H9 (cell line): ENCODE data around the gene TERC. TPM values are rescaled to one million over a fixed set of nuclear protein-coding genes. Genes with fewer than 3 reads are reported as not detected.

Source experiments
- DNase-seq: peaks from one replicate; pipeline ENCODE4 v3.0.0-alpha.2; 2017
- H2AFZ ChIP-seq: one replicate; pipeline ENCODE4 v1.6.1; 2013; ENCODE audit warnings: mild to moderate bottlenecking, low read length, control low read depth, moderate library complexity
- H2AK5ac ChIP-seq: 2 replicates; pipeline ENCODE4 v1.6.1; 2013; ENCODE audit warnings: low read length, control low read depth, mixed read lengths; ENCODE audit not compliant: insufficient read length
- H2BK120ac ChIP-seq: one replicate; pipeline ENCODE4 v1.6.1; 2013; ENCODE audit warnings: low read depth, mild to moderate bottlenecking, low read length, control low read depth, inconsistent platforms; ENCODE audit not compliant: poor library complexity, severe bottlenecking
- H2BK12ac ChIP-seq: 2 replicates; pipeline ENCODE4 v1.6.1; 2013; ENCODE audit warnings: low read length, control low read depth, mixed read lengths, low read depth; ENCODE audit not compliant: insufficient read length
- H2BK15ac ChIP-seq: 2 replicates; pipeline ENCODE4 v1.6.1; 2013; ENCODE audit warnings: low read depth, low read length, control low read depth
- H2BK20ac ChIP-seq: one replicate; pipeline ENCODE4 v1.6.1; 2013; ENCODE audit warnings: low read depth, mild to moderate bottlenecking, low read length, control low read depth, inconsistent platforms; ENCODE audit not compliant: poor library complexity, severe bottlenecking
- H2BK5ac ChIP-seq: 2 replicates; pipeline ENCODE4 v1.6.1; 2013; ENCODE audit warnings: low read length, control low read depth, mixed read lengths; ENCODE audit not compliant: insufficient read length
- H3K14ac ChIP-seq: 2 replicates; pipeline ENCODE4 v1.6.1; 2013; ENCODE audit warnings: low read length, control low read depth; ENCODE audit not compliant: insufficient read depth
- H3K18ac ChIP-seq: 2 replicates; pipeline ENCODE4 v1.6.1; 2013; ENCODE audit warnings: low read depth, mild to moderate bottlenecking, mixed read lengths, low read length, control low read depth; ENCODE audit not compliant: insufficient read length
- H3K23ac ChIP-seq: 2 replicates; pipeline ENCODE4 v1.6.1; 2013; ENCODE audit warnings: low read length, control low read depth, mixed read lengths, low read depth; ENCODE audit not compliant: insufficient read length
- H3K23me2 ChIP-seq: 2 replicates; pipeline ENCODE4 v1.6.1; 2013; ENCODE audit warnings: low read depth, mild to moderate bottlenecking, mixed read lengths, low read length, control low read depth; ENCODE audit not compliant: insufficient read length, poor library complexity, severe bottlenecking
- H3K27ac ChIP-seq: 2 replicates; pipeline ENCODE4 v1.5.1; 2013; ENCODE audit warnings: low read length, control low read depth, mixed read lengths, low read depth; ENCODE audit not compliant: insufficient read length
- H3K27me3 ChIP-seq: 2 replicates; pipeline ENCODE4 v1.6.1; 2013; ENCODE audit warnings: low read length, control low read depth, inconsistent platforms; ENCODE audit not compliant: insufficient read depth
- H3K4ac ChIP-seq: 2 replicates; pipeline ENCODE4 v1.6.1; 2013; ENCODE audit warnings: low read depth, mild to moderate bottlenecking, control low read depth, inconsistent platforms, low read length, moderate library complexity
- H3K4me1 ChIP-seq: 2 replicates; pipeline ENCODE4 v1.6.1; 2013; ENCODE audit warnings: low read length, control low read depth, inconsistent platforms; ENCODE audit not compliant: insufficient read depth
- H3K4me2 ChIP-seq: 2 replicates; pipeline ENCODE4 v1.6.1; 2013; ENCODE audit warnings: low read length, control low read depth, mixed read lengths; ENCODE audit not compliant: insufficient read length, insufficient read depth
- H3K56ac ChIP-seq: 2 replicates; pipeline ENCODE4 v1.6.1; 2013; ENCODE audit warnings: low read depth, mild to moderate bottlenecking, mixed read lengths, low read length, control low read depth; ENCODE audit not compliant: insufficient read length
- H3K79me1 ChIP-seq: 2 replicates; pipeline ENCODE4 v1.6.1; 2013; ENCODE audit warnings: low read depth, mild to moderate bottlenecking, moderate library complexity, low read length, control low read depth, inconsistent platforms; ENCODE audit not compliant: insufficient read depth, poor library complexity, severe bottlenecking
- H3K79me2 ChIP-seq: 2 replicates; pipeline ENCODE4 v1.6.1; 2013; ENCODE audit warnings: low read length, control low read depth, inconsistent platforms; ENCODE audit not compliant: insufficient read depth
- H3K9ac ChIP-seq: 2 replicates; pipeline ENCODE4 v1.6.1; 2013; ENCODE audit warnings: low read length, control low read depth, mixed read lengths; ENCODE audit not compliant: insufficient read length; ENCODE audit errors: extremely low read depth
- H3K9me3 ChIP-seq: one replicate; pipeline ENCODE4 v1.6.1; 2013; ENCODE audit warnings: low read depth, low read length, inconsistent platforms; ENCODE audit not compliant: control insufficient read depth
- H3T11ph ChIP-seq: one replicate; pipeline ENCODE4 v1.6.1; 2013; ENCODE audit warnings: mild to moderate bottlenecking, low read length, control low read depth, inconsistent platforms
- H4K20me1 ChIP-seq: one replicate; pipeline ENCODE4 v1.6.1; 2013; ENCODE audit not compliant: control insufficient read depth, insufficient read length, insufficient read depth
- H4K5ac ChIP-seq: 2 replicates; pipeline ENCODE4 v1.6.1; 2013; ENCODE audit warnings: low read depth, mild to moderate bottlenecking, mixed read lengths, low read length, control low read depth; ENCODE audit not compliant: insufficient read length
- H4K8ac ChIP-seq: replicated peaks from 2 replicates; pipeline ENCODE4 v1.6.1; 2013; ENCODE audit warnings: low read length, control low read depth, mixed read lengths, low read depth; ENCODE audit not compliant: insufficient read length
- H4K91ac ChIP-seq: 2 replicates; pipeline ENCODE4 v1.6.1; 2013; ENCODE audit warnings: low read depth, mild to moderate bottlenecking, moderate library complexity, mixed read lengths, low read length, control low read depth; ENCODE audit not compliant: insufficient read length
- H3K27ac Mint-ChIP-seq, 3 experiments: 2 replicates in 2 of 3; 3 replicates in 1 of 3; pipeline ENCODE4 v1.8.0; 2020 to 2021; ENCODE audit warnings: mixed read lengths in 3 of 3, mild to moderate bottlenecking in 1 of 3, moderate library complexity in 1 of 3
- H3K27me3 Mint-ChIP-seq: 2 replicates; pipeline ENCODE4 v1.8.0; 2021; ENCODE audit warnings: low read depth, mild to moderate bottlenecking, moderate library complexity, mixed read lengths
- H3K36me3 Mint-ChIP-seq, 3 experiments: 2 replicates in 2 of 3; 3 replicates in 1 of 3; pipeline ENCODE4 v1.8.0; 2020 to 2021; ENCODE audit warnings: low read depth in 3 of 3, mixed read lengths in 3 of 3; ENCODE audit not compliant: insufficient read depth in 1 of 3
- H3K4me1 Mint-ChIP-seq, 2 experiments: 2 replicates each; pipeline ENCODE4 v1.8.0; 2020; ENCODE audit warnings: mixed read lengths in 2 of 2
- H3K4me3 Mint-ChIP-seq, 2 experiments: 2 replicates in 1 of 2; 3 replicates in 1 of 2; pipeline ENCODE4 v1.8.0; 2020 to 2021; ENCODE audit warnings: mild to moderate bottlenecking in 2 of 2, mixed read lengths in 2 of 2, moderate library complexity in 1 of 2
- H3K9me3 Mint-ChIP-seq, 2 experiments: 2 replicates in 1 of 2; 3 replicates in 1 of 2; pipeline ENCODE4 v1.8.0; 2020; ENCODE audit warnings: mild to moderate bottlenecking in 2 of 2, mixed read lengths in 2 of 2, moderate library complexity in 1 of 2
- CTCF ChIP-seq: fragments of 200-600 bp; sonication (generic); conservative IDR thresholded peaks from 3 replicates; pipeline ENCODE4 v1.8.0; 2021; ENCODE audit warnings: antibody characterized with exemption, mild to moderate bottlenecking
- WGBS: extraction: QIAGEN DNeasy Blood & Tissue Kit; methylation state at CpG from one replicate; pipeline ENCODE4 v1.1.7; 2013; ENCODE audit warnings: missing lambda C conversion rate, low lambda C conversion rate, mixed read lengths; ENCODE audit not compliant: insufficient read length; ENCODE audit errors: extremely low coverage; 5-methylcytosine and 5-hydroxymethylcytosine counted together
- total RNA-seq: library from RNA; stranded (reverse); gene quantifications from 2 replicates; pipeline ENCODE4 v1.2.1, GENCODE V29; 2021

TERC gene
- total RNA-seq, 1 experiment from 2014 or later = 14.1 TPM

GRCh38 chr3:169774186-169774585 lies 9.3 kb upstream of the TERC start:
- no CpG with 5 or more reads among the region's 5 CpGs for WGBS
- no peaks in the 10 kb centered on the region for H3K23me2 ChIP-seq
- no peak overlapping the region for H3K27ac ChIP-seq
- no peaks in the 10 kb centered on the region for H3K9me3 ChIP-seq
- peak overlapping the region; percentile 96 for H3K4me2 ChIP-seq
- no peak overlapping the region for H4K8ac ChIP-seq
- no peak overlapping the region for H2BK12ac ChIP-seq
- H3K27me3 Mint-ChIP-seq = no peaks in the 10 kb centered on the region; the same call in 1 of the 2 replicates
- peaks cover 28 to 30% of the 10 kb centered on the region in 2 experiments for H3K4me1 Mint-ChIP-seq
- no peak overlapping the region for H4K91ac ChIP-seq
- H3K36me3 Mint-ChIP-seq = peaks cover 11 to 44% (median 42%) of the 10 kb centered on the region in 3 experiments
- H3K23ac ChIP-seq = no peak overlapping the region
- no peak overlapping the region for H2AK5ac ChIP-seq
- H3K27ac Mint-ChIP-seq = peak overlapping the region in 2 of 3 experiments; percentile 100; a peak in 2 of 7 replicates
- no peak overlapping the region for H2BK15ac ChIP-seq
- H3K27me3 ChIP-seq = no peaks in the 10 kb centered on the region
- H3K4ac ChIP-seq = no peak overlapping the region
- H3K14ac ChIP-seq = no peak overlapping the region
- TF ChIP-seq CTCF = no peak
- peaks cover 7% of the 10 kb centered on the region; the same call in 1 of the 2 replicates for H3K79me2 ChIP-seq
- peaks cover 3% of the 10 kb centered on the region for H3K79me1 ChIP-seq
- no peak overlapping the region for H4K5ac ChIP-seq
- H2BK120ac ChIP-seq = no peak overlapping the region
- DNase-seq = no peak
- H2BK5ac ChIP-seq = no peak overlapping the region
- H3K9me3 Mint-ChIP-seq = no peaks in the 10 kb centered on the region; a peak in 1 of 5 replicates
- H3T11ph ChIP-seq = no peak overlapping the region
- H3K18ac ChIP-seq = no peak overlapping the region
- peak overlapping the region; percentile 93 for H3K9ac ChIP-seq
- no peaks in the 10 kb centered on the region for H3K4me1 ChIP-seq
- H2AFZ ChIP-seq = no peak overlapping the region
- no peak overlapping the region for H2BK20ac ChIP-seq
- peak overlapping the region; percentile 94 to 98 for H3K4me3 Mint-ChIP-seq
- H3K56ac ChIP-seq = no peak overlapping the region
- no peaks in the 10 kb centered on the region for H4K20me1 ChIP-seq
